HG03103 (cell line): ENCODE data around the gene GGA3.

Experiments
- ATAC-seq: cut with Tn5 transposase; IDR thresholded peaks from one replicate; pipeline ENCODE4 v1.9.1; 2021; ENCODE audit warnings: low read depth; ENCODE audit not compliant: unreplicated experiment

The GGA3 gene

DNA sequence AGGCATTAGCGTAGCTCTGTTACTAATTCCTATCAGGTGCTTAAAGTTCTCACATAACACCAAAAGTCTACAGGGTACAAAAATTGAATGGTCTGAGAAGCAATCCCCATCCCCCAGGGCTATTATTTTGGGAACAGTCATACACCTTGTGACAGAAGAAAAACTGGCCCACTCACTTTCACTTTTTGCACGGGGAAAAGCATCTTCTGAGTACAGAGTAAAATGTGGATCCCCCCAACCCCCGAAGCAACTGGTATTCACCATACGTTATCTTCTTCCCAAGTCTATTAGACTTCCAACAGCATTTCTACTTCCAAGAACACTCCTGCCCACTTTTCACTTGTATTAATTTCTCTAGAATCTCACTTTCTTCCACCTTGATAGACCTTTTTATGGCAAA, 11.8 kb downstream of the GGA3 start:
- no peak for ATAC-seq

DNA sequence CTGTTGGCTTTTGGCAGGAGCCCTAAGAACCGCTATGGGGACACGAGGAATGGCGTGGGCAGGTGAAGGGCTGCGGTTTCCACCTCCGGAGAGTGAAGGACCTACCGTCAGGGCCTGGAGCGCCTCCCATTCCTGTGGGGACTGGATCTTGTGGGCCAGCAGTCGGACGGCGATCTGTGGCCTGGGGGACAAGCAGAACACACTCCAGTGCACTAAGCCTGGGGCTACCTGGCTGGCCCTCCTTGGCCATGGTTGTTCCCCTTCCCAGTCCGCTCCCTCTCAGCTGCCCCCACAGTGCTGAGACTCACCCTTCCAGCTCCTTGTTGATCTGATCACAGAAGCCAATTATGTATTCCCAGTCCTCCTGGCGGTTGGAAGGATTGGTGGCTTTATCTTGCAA, 15.0 kb downstream of the GGA3 start:
- ATAC-seq = no peak

DNA sequence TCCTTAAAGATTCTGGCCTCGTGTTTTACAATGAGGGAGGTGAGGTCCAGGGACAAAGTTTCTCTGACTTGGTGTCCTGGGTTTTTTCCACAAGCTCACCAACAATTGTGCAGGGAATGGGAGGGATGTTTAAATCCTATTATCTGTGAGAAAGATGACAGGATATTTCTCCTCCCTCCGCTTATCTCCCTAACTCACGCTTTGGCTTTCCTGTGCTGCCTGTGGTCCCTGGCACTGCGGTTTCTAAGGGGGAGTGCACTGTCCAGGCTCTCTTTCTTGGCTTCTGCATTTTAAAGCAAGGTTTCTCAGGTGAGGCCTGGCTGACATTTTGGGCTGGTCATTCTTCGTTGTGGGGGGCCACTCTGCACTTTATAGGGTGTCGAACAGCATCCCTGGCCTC, 16.4 kb downstream of the GGA3 start:
- ATAC-seq = no peak

DNA sequence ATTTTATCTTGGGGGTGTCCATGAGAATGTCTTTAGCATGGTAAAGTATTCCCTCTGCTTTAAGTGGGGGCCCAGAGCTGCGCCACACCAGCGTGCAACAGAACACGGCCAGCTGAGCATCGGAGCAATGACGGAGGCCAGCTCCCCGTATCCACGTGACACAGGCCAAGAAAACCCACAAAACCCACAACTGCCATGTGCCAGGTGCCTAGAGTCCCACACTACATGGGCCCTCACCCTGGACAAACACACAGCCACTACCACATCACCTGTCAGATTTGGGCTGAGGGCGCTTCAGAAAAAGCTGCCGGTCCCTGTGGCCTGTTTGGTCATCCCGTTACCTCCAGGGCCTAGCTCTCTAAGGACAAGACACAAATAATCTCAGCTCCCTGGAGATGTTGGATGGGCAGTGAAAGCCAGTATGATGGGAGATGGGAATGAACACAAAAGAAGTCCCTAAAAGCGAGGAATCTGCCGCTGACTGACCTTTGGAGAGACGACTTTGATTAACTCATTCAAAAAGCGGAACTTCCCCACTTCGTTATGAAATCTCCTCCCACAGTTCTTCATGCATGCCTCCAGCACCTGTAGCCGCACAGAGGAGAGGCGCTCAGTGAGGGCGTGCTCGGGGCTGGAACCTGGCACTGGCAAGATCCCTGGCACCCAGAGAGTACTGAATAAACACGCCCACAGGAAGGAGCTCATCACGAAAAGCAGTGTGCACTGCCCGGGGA, 17.1 kb downstream of the GGA3 start:
- no peak for ATAC-seq

DNA sequence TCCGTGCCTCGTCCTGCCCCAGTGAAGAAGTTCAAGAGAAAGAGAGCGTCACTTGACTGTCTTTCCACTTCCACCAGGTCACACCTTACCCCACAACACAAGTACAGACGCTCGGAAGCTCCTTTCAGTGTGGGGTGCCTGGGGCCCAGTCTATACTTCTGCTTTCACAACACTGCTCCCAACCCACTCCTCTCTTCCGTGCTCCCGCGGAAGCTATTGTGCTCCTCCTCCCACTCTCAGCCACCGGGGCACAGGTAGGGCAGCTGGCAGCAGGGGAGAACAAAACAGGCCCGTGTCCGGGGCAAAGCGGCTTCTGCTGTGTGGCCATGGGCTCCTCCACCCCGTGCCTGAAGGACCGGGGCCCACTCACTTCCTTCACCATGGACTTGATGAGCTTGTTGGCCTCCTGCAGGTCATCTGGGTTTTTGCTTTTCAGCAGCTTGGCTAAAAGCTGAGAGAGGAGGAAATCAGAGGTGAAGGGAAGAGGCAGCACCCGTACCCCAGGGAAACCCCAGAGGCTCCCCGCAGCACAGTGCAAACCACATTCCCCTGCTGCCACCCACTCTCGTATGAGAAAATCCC, 18.9 kb downstream of the GGA3 start:
- ATAC-seq = no peak

DNA sequence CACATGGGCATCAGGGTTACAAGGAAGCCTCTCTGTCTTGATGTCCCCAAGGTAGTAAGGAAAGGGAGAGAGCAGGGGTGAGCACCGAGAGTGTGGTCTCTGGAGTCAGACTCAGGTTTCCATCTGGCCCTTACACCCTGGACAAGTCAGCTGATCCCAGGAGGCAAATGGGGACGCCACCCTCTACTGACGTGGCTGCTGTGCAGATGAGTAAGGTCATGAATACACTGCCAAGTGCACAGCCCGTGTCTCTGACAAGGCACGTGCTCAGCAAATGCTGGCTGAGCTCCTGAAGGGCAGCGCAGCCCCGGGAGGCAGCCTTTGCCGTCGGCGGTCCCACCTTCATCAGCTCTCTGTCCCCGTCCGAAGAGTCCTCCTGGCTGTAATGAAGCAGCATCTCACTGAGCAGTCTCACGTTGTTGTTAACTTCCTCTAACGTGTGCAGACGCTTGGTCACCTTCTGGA, 19.4 kb downstream of the GGA3 start:
- no peak for ATAC-seq

DNA sequence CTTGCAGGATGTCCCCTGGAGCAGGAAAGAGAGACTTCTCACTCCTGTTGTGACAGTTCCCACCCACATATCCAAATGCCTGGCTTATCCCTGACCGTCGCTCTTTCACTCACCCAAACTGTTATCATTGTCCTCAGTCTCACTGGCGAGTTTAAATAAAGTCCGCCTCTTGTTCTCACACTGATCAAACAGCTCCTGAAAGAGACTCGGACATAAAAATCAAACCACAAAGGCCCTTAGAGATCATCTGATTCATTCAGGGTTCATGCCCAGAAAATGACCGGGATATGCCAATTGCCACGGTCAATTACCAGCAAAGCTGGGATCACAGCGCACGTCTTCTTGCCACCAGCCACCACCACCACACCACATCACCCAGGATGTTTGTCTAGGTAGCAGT, 19.9 kb downstream of the GGA3 start:
- ATAC-seq = no peak

DNA sequence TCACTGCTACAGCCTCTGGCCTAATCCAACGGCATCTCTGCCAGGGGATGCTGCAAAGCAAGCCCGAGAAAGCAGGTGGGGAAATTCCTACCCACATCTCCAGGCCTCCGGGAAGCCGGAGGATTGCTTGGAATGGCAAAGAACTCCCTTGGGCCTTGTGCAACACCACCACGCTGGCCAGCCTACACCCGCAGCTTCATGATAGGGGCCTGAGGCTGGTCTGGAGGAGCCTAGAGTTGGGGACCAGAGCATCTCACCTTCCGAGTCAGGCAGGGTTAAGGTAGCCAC, 20.3 kb downstream of the GGA3 start:
- no peak for ATAC-seq

DNA sequence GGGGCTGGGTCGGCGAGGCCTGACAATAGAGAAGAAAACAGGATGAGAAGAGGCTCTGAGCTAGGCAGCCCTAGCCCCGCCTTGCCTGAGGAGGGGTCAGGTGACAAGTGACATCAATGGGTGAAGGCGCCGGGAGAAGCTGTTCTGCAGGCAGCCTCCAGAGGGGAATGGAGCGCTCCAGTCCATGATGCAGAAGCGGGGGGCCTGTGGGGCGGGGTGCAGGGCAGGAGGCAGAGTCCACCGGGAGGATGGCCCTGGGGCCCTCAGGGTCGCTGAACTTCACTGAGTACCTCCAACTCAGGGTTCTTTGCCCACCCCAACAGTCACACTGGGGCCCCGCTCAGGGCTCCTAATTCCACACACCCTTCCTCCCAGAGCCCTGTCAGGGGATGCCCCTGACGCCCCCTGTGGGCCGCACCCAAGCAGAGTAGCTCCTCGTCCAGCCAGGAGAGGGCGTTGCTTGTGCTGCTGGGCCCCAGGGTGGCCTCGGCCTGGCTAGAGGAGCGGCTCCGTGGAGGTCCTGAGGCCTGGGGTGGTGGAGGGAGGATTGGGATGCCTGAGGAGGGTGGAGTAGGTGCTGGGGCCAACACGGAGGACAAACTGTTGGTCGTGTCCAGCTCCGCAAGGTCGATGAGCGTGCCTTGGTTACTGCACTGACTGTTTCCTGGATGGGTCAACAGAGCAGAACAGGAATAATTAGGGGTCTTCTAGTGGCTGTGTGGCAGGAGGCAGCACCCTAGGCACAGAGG, 20.8 kb downstream of the GGA3 start:
- no peak for ATAC-seq

DNA sequence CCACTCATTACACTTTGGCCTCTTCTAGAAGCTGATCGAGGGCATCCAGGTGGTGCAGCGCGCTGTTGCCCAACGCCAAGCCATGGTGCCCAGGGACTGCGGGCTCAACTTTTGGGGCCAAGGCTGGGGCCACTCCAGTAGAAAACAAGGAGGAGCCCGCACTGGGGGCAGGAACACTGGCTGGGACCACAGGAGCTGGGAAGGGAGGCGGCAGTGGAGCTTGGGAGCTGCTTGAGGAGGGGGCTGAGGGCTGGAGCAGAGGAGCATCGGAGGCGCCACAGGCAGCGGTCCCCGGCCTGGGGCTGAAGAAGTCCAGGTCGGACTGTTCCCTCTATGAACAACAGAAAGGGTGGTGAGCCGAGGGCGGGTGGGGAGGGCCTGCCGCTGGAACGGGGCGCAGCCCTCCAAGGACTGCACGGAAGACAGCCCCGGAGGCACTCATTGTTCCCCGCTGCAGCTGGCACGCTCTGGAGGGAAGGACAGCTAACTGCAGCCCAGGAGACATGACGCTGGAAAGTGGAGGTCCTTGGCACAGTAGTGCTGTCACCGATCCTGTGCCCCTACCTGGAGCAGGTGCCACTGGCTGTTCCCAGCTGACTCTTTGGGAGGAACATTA, 21.5 kb downstream of the GGA3 start:
- ATAC-seq = no peak

DNA sequence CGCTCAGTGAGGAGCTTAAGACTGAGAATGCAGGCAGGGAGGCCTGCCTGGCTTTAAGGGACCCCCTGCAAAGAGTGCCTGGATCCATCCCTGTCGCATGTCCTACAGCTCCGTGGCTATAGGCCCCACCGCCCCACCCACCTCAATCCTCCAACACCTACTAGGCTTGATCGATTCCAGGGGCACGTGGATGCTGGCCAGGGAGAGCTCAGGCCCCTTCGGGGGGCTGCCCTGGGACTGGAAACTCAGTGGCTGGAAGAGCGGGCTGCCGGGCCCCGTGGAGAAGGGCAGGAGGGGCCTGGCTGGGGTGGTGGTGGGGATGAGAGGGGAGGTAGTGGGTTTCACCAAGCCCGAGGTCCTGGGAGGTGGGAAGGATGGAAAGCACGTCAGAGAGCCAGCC, 22.2 kb downstream of the GGA3 start:
- no peak for ATAC-seq

DNA sequence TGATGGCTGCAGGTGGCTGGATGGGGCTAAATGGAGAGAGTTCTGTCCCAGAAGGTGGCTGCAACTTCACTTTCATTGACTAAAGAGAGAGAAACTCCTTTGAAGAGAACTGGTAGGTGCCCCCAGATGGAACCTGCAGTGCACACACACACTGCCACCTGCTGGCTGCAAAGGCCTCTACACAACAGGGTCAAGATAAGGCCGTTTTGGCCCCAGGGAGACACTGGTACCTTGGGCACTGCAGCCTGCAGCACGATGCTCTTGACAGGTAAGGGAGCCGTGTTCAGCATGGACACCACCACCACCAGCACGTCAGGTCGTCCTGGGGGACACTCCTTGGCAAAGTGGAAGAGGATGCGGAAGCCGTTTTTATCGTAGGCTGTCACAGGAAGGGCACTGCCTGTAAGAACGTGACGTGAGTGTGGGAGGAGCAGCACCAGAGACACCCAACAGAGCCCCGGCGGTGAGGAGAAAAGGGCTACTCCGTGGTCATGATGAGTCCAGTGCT, 22.7 kb downstream of the GGA3 start:
- no peak for ATAC-seq

DNA sequence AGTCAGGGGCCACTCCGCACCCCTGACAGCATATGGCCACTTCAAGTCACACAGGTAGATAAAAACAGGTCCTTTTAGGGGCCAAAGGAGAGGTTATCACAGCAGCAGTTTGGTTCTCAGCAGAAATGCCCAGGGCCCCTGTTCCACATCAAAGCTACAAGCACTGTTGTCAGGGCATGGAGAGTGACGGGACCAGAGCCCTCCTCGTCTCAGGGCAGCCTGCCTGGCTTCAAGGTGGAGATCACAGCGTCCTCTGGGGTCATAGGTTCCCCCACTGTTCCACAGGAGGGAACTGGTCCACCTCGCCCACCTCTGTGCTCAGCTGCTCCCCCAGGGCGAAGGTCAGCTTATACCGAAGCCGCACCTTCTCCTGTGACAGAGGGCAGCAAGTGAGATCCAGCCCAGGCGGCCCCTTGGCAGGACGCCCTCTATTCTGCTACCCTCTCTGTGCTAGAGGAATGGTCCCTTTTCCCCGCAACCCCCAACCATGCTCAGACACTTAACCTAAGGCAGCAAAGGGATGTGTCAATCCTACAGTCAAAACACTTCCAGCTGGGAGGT, 23.3 kb downstream of the GGA3 start:
- ATAC-seq = no peak

DNA sequence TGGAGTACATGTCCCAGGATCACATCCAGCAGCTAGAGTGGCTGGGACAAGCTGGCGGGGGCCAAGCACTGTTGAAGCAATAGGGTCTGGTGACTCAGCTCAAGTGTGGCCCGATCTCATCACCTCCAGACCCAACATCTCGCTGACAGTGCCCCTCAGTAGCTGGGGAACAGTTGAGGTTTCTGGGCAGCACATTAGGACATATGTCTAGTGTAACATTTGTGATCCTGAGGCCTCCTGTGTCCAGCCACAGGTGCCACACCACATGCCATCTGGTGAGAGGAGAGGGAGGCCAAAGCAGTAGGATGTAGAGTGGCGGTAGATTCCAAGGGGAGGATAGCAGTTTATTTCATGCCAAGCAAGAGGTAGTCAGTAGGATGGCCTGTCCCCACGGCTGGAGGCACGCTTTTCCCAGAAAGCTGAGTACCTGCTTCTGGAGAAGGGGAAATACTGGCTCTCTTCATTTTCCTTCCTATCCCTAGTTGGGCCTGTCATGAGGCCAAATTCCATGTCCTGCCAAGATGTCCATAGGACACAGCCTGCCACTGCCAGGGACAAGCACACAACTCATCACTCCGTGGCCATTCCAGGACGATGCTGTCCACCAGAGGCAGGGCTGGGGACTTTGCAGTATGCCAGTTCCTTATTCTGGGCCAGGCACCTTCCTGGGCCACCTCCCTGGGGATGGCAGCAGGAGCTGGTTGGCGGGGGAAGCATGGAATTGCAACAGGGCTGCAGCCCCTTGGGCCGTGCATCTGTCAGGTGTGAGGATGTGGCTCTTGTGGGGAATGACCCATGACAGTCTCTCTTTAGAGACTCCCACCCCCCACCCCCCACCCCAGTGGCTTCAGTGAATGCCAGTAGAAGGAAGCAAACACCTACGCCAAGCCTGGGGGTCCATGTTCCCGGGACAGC, 24.0 kb downstream of the GGA3 start:
- no peak for ATAC-seq

DNA sequence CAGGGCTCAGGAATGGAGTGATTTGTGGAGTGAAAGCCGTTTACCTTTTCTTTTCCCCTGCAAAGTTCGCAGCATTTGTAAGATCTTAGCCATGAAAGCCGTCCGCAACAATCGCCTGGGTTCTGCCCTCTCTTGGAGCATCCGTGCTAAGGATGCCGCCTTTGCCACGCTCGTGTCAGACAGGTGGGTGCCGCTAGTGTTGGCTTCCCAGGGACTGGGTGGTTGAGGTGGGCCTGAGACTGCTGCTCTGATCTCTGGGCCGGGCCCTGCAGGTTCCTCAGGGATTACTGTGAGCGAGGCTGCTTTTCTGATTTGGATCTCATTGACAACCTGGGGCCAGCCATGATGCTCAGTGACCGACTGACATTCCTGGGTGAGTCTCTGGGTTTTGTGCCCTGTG, 28.6 kb downstream of the GGA3 start:
- ATAC-seq = no peak

DNA sequence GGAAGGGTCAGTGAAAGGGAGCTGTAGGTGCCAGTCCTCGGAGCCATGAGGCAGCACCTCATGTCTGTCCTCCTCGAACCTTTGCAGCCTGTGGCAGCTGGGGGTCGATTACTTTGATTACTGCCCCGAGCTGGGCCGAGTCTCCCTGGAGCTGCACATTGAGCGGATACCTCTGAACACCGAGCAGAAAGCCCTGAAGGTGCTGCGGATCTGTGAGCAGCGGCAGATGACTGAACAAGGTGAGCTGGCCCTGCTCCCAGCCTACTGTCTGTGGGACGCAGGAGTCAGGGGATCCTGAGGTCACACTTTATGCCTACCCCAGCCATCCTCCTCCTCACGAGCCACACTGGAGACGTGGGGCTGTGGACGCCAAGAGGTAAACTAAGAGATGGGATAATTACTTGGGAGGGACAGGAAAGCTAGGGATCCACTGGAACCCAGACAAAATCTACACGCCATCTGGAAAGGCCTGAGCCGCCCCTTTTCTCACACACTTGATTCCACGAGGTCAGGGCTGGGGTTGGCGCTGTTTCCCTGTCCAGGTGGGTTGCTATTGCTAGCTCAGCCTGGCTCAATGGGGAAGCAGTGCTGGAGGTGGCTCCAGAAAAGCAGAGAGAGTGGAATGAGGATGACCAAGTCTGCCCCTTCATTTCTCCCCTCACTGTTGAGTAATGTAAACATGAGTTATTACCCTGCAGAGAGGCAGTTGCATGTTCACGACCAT, 29.5 kb downstream of the GGA3 start:
- ATAC-seq = no peak

DNA sequence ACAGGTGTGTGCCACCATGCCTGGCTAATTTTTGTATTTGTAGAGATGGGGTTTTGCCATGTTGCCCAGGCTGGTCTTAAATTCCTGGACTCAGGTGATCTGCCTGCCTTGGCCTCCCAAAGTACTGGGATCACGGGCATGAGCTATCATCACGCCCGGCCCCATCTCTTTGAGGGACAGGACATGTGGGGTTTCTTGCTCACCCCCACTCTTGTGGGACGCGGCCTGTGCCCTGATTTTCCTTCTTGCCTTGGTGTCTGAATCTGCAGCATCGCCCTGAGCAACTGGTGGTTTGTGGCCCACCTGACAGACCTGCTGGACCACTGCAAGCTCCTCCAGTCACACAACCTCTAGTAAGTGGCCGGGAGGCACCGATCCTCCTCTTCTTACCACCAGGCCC, 30.3 kb downstream of the GGA3 start:
- ATAC-seq = no peak

DNA sequence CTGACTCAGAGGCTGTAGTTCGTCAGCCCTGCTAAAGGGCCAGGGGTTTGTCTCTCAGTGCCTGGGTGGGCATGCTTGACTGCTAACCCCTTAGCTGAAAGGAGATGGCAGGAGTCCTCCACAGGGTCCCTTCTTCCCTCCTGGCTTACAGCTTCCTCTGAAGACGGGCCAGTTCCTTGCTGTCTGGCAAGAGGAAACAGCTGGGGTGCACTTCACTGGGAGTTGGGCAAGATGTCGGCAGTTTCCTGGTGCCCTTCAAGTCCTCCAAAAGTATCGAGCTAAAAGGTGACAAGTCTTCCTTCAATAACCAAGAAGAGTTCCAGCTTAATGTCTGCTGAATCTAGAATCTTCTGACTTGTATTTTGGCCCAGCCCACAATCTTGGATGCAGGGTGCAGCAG, 32.6 kb downstream of the GGA3 start:
- ATAC-seq = no peak

DNA sequence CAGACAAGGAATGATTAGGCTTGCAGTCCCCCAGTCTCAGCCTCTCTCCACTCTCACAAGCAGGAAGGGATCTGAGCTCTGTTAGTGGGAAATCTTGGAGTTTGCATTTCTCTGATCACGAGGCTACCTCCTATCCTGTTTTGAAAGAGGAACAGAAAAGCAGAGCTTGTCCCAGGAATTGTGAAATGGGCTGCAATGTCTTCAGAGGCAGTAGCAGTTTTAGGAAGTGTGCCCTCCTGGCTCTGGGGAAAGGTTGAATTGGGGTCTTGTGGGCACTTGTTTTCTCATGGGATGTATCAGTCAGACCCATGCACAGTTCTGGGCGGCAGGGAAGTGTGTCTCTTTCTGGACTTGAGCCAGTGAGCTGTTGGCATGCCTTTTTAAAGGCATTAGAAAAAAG, 33.1 kb downstream of the GGA3 start:
- ATAC-seq = no peak
